Gastroesophageal sphincter (tissue), 3 donors: ENCODE results near the gene KRT8.

ENCODE experiments used
- POLR2A ChIP-seq, 2 donors: fragments of 450-650 bp; IDR thresholded peaks; one replicate each; pipeline ENCODE4 v1.6.1; 2017; ENCODE audit warnings: antibody characterized with exemption in 2 of 2, mild to moderate bottlenecking in 2 of 2, moderate library complexity in 1 of 2
- POLR2AphosphoS5 ChIP-seq: sonication (generic); formaldehyde crosslinking; IDR thresholded peaks from one replicate; pipeline ENCODE4 v1.6.1; 2017; ENCODE audit warnings: antibody characterized with exemption
- TF ChIP-seq, protein P1 (sequence below), 4 experiments: fragments of 200-600 bp in 2 of 4; fragments of 450-650 bp in 2 of 4; sonication (generic) in 1 of 4; IDR thresholded peaks; one replicate each; pipeline ENCODE4 v1.5.1; 2017 to 2019; ENCODE audit warnings: antibody characterized with exemption in 4 of 4, mild to moderate bottlenecking in 2 of 4, moderate library complexity in 2 of 4

DNA sequence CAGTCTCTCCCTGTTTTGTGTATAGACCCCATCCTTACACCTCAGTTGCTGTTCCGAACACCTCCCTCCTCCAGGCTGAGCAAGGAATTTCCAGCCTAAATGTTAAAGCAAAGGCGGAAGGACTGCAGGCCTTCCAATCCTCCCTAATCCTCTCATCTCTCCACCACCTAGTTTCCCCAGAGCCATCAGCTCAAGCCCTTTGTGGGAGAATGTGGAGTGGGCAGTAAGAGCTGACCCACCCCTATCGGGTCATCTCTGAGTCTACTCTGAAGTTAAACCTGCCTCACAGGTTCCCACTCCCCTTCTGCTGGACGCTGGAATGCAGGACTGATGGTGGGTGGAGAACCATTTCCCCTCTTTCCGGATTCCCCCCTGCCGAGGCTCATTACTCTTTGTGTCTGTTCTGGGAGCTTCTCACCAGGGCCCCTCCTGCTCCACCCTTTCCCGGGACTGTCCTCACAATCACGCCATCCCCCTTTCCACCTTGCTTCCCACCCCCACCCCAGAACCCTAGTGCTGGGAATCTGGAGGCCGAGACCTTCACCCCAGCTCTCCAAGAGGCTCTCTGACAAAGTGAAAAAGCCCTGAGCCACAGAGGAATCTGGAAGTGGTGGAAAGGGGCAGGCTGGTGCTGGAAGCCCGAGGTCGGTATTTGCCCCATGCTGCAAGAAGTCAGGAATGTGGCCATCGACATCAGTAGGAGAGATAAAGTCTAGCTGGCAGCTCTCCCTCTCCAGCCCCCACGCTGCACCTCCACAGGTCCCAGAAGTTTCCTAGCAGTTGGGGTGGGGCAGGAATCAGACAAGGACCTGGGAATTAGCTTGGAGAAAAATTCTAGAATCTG, 40.7 kb upstream of the KRT8 start:
- TF ChIP-seq, protein P1, sequence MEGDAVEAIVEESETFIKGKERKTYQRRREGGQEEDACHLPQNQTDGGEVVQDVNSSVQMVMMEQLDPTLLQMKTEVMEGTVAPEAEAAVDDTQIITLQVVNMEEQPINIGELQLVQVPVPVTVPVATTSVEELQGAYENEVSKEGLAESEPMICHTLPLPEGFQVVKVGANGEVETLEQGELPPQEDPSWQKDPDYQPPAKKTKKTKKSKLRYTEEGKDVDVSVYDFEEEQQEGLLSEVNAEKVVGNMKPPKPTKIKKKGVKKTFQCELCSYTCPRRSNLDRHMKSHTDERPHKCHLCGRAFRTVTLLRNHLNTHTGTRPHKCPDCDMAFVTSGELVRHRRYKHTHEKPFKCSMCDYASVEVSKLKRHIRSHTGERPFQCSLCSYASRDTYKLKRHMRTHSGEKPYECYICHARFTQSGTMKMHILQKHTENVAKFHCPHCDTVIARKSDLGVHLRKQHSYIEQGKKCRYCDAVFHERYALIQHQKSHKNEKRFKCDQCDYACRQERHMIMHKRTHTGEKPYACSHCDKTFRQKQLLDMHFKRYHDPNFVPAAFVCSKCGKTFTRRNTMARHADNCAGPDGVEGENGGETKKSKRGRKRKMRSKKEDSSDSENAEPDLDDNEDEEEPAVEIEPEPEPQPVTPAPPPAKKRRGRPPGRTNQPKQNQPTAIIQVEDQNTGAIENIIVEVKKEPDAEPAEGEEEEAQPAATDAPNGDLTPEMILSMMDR (IDR thresholded peaks at IDR 0.05), result no peak
- TF ChIP-seq POLR2A (IDR thresholded peaks at IDR 0.05), result no peak
- no peak for TF ChIP-seq POLR2AphosphoS5
